GM18511 (cell line): ENCODE measurements around the gene PAK1.
"Not testable (repeated sequence)": the region's sequence is repeated elsewhere in the genome, so short reads cannot be mapped to it uniquely, and the experiment has no call there.

Source experiments
- ATAC-seq: cut with Tn5 transposase; IDR thresholded peaks from one replicate; pipeline ENCODE4 v1.9.1; 2021; ENCODE audit warnings: mild to moderate bottlenecking, moderate library complexity; ENCODE audit not compliant: unreplicated experiment

The PAK1 gene

DNA sequence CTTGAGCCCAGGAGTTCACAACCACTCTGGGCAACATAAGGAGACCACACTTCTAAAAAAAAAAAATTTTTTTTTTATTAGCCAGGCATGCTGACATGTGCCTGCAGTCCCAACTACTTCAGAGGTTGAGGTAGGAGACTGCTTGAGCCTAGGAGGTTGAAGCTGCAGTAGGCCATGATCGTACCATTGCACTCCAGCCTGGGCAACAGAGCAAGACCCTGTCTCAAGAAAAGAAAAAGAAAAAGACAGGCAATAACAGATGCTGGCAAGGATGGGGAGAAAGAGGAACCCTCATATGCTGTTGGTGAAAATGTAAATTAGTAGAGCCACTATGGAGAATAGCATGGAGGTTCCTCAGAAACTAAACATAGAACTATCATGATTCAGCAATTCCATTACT lies 64.8 kb downstream of the PAK1 start:
- no peak for ATAC-seq

DNA sequence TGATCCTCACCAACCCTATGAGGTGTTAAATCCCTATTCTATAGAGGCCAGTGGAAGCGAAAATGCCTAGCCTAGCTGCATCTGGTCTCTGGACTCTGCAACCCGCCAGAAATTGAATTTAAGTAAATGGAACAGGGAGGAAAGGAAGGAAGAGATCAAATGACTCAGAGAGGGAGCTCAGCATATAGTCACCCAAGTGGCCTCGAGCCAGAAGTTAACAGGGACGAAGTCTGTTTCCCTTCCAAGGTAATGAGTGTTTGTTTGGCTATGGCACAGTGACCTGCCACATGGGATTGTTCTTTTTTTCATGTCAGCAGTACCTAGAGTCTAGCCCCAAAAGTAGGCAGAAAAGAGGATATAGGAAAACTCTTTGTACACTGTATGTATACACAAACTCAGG lies 66.3 kb downstream of the PAK1 start:
- no peak for ATAC-seq

DNA sequence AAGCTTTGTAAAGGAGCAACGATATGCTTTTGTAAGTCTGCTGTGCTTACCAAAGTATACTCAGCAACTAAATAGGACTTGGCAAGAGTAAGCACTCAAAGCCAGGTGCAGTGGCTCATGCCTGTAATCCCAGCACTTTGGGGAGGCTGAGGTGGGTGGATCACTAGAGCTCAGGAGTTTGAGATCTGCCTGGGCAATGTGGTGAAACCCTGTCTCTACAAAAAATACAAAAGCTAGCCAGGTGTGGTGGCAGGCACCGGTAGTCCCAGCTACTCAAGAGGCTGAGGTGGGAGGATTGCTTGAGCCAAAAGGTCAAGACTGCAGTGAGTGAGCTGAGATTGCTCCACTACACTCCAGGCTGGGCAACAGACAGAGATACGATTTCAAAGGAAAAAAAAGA lies 67.5 kb downstream of the PAK1 start:
- no peak for ATAC-seq

DNA sequence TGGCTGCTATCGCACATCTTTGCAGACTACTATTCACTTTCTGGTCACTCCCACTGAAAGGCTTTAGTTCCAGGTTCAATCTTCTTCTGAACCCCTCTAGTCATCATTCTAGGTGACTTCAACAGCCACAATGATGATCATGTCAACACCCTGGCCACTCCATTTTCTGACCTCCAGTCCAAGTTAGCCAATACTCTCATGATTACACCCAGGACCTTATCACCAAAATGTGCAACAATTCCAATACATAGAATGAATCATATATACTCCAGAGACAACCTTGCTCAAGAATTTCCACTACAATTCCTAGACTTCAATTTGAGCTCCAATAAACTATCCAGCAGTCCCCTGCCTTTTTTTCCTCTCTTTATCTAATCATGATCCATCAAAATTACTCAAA lies 70.7 kb downstream of the PAK1 start:
- ATAC-seq = no peak

DNA sequence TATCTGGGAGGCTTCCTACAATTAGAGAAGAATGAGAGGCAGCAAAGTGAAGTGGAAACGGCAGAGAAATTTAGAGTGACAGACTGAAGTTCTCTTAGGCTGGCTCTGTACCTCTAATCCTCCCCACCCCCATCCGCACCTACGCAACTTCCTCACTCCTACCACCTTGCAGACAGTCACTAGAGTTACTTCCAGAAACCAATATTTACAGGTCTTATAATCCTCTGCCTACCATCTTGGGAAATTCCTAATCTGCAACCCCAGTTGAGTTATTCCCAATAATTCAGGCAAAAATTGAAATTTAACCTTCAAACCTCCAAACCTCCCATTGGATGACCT lies 71.7 kb downstream of the PAK1 start:
- no peak for ATAC-seq

DNA sequence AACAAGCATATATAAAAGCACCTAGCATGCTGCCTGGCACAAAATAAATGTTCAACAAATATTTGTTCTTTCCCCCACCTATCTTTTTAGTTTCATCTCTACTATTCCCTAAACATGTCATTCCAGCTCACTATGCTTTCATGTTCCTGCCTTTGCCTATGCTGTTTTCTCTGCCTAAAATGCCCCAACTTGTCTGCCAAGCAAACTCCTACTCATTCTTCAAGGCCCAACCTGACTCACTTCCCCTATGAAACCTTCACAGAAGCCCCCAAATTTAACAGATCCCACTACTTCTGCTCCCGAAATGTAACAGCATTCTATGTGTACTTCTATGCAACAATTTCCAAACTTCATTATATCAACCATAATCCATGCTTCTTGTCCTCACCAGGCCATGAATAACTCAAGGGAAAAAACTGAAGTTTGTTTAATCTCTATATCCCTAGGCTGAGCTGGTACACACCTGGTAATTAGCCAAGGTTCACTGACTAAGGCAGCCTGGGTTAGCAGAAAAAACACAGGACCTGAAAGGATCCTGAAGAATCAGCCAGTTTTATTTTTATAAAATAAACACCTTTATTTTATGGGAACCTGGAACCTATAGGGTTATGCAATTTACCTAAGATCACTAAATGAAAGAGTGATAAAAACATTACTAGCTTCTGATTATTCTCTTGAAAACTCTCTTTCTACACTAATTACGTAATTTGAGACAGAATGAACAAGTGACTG lies 72.2 kb downstream of the PAK1 start:
- ATAC-seq = no peak

DNA sequence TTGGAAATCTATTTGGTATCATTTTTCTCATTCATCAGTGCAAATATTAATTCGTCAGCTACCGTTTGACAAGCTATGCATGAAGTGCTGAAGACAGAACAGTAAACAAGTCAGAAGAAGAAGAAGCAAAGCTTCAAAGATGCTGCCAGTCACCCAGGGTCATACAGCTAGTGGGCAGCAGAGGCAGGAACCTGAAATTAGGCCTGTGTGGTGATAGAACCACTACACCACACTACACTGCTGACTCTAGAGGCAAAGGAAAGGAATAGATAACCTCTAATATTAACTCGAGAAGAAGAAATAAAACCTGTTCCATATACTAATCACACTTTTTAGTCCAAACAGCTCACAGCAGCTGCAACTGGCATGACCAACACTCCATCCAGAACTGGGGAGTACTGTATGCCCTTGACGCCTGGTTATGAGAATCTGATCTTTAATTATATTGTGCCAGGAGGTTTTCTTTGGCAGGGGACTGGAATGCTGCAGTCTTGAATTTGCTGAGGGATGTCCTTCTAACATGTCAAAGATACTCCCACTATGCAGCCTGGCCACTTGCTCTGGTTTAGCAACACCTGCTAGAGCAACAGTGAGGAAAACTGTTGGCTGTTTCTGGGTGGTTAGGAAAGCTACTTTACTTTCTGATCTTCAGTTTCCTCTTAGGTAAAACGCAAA lies 73.0 kb downstream of the PAK1 start:
- no peak for ATAC-seq

DNA sequence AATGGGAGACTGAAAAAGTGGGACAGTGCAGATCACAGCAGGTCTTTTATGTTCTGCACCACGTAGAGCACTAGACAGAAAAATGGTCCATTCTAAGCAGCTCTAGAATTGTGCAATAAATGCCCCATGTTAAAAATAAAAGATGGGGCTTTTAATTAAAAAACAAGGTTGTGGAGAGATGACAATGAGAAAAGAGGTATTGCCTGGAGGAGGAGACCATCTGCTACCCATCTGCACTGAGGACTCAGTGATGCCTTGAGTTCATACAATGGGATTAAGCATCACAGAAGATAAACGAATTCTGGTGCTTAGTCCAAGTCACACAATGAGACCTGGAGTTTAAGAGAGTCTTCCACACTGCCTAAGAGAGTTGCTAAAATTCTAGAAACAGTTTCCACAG lies 73.6 kb downstream of the PAK1 start:
- no peak for ATAC-seq

DNA sequence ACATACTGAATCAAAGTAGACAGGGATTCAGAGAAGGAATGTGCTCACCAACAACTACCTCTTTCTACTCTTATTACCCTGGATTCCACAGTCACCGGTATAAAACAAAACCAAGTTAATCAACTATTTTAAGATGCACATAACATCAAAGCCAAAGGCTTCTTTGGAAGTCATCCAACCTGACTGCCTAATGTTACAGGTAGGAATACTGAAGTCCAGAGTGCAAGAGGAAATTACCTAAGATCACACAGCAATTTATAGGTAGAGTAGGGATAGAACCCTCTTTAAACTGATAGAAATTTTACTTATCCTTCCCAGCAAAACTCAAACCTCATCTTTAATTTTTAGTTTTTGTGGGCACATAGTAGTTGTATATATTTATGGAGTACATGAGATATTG lies 76.3 kb downstream of the PAK1 start:
- ATAC-seq = no peak

DNA sequence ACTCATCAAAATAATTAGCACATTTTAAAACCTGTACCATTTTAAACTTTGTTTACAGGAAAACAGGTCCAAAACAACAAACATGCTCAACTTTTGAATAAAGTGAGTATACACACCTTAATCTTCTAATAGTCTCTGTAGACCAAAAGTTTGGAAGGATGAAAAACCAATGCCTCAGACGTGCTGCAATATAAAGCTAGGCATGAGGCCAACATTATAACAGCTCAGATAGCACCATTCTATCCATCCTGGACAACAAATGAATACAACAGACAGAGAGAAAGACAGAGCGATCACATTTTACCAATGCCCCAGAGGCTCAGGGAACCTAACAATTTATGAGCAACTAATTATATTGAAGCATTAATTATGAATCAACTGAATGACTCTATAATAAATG lies 77.0 kb downstream of the PAK1 start:
- no peak for ATAC-seq

DNA sequence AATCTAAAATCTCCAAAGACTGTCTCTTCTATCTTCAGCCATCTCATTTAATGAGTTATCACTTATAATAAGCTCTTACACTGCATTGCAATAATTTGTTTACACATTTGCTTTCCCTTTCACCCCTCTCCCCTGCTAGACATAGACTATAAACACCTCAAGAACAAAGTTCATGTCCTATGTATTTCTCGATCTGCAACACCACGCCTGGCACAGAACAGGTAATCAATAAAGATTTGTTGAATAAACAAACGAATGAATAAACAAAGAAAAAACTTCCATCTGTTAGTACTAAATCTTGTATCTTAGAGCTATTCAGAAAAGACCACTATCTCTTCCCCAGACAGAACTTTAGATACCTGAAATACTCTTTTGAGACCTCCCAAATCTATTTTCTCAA lies 77.6 kb downstream of the PAK1 start:
- no peak for ATAC-seq

DNA sequence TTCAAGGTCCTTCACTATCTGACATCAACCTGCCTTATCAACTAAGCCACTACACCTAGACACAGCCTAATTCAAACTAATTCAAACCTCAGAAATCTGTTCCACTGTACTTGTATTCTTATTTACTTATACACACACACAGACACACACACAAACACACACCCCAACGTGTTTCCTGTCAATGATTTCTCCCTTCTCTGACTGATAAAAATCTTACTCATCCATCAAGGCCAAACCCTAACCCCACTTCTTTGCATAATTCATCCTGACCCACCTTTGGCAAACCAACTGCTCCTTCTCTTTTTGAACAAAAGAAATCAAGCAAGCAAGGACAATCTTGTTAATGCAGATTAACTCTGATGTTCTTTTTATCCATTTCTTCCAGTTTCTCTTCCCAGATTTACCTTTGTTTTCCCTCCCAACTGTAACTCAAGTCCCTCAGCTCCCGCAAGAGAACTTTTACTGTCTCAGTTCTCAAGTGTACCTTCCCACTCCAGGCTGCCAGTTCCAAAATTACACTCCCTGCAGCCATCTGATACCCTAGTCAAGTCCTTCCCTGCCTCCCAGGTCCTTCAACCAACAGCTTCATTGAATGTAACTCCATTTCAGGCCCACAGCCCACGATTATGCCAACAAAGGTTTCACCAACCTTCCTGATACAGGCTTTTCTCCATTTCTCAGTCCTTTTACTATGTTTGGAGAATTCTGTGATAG lies 78.3 kb downstream of the PAK1 start:
- ATAC-seq = no peak

DNA sequence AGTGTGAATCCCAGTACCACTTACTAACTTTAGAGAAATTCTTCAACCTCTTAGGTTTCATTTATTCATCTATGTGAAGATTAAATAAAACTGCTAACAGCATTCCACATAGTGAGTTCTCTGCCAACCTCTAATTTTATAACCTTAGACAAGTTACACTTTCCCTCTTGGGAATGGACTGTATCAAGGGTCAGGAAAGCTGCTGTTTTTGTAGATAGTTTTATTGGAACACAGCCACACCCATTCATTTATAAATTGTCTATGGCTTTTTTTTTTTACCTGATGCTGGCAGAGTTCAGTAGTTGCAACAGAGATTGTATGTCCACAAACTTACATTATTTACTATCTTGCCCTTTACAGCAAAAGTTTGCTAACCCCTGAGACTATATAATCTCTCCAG lies 81.1 kb downstream of the PAK1 start:
- ATAC-seq = no peak

DNA sequence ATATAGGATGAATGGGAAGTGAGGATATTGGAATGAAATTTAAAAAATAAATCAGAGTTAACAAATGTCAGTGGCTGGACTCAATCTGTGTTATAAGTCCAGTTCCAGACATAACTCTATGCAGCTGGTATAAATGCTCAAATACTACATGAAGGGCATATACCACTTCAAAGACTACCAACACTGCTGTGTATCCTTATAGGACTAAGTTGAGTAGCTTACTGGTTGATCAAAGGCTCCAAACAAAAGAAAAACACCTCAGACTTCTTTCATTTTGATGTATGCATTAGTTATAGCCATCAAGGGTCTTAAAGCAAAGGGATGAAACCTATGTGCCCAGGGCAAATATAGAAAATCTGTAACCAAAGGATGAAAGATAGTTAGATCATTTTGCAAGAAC lies 86.2 kb downstream of the PAK1 start:
- ATAC-seq = no peak

DNA sequence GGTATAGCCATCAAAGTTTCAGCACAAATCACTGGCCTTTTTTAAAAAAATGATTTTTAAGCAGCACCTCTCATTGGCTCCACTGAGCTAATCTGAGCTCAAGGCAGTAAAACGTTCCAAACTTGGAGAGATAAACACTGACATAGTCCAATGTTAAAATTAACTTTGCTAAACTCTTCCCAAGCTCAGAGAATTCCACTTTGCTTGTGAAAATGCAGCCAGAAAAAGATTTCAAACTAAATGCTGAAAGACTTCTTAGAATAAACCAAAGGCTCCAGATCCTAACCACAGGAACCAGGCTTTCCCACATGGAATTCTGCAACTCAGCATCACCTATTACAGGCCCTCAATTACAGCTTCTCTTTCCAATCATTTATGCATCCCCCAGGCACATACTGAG lies 87.7 kb downstream of the PAK1 start:
- ATAC-seq = no peak

DNA sequence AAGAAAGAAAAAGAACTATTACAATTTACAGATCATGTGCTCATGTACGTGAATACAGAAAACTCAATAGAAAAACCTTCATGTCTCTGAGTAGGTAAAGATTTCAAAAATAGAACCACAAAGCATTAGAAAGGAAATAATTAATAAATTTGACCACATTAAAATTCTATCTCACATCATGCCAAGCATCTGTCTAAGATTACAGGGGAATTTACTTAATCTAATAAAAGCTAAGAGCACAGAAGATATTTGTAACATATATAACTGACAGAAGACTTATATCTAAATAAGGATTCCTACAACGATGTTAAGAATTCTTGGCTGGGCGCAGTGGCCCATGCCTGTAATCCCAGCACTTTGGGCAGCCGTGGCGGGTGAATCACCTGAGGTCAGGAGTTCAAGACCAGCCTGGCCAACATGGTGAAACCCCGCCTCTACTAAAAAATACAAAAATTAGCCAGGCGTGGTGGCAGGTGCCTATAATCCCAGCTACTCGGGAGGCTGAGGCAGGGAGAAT lies 88.6 kb downstream of the PAK1 start:
- not testable (repeated sequence) for ATAC-seq

DNA sequence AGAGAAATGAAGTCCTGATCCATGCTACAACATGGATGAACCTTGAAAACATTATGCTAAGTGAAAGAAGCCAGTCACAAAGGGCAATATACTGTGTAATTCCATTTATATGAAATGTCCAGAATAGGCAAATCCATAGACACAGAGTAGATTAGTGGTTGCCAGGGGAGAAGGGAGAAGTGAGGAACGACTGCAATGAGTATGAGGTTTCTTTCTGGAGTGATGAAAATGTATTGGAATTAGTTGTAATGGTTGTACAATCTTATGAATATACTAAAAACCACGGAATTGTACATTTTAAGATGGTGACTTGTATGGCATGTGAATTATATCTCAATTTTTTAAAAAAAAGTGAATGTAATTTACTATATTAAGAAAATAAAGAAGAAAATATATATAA lies 89.3 kb downstream of the PAK1 start:
- no peak for ATAC-seq

DNA sequence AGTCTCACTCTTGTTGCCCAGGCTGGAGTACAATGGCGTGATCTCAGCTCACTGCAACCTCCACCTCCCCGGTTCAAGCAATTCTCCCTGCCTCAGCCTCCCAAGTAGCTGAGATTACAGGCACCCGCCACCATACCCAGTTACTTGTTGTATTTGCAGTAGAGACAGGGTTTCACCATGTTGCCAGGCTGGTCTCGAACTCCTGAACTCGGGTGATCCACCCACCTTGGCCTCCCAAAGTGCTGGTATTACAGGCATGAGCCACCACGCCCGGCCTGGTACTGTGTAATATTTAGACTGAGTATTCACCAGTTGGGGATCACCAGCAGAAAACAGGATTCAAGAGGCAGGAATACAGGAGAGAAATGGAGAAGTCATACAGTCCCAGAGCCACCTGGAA lies 90.5 kb downstream of the PAK1 start:
- ATAC-seq = not testable (repeated sequence)

DNA sequence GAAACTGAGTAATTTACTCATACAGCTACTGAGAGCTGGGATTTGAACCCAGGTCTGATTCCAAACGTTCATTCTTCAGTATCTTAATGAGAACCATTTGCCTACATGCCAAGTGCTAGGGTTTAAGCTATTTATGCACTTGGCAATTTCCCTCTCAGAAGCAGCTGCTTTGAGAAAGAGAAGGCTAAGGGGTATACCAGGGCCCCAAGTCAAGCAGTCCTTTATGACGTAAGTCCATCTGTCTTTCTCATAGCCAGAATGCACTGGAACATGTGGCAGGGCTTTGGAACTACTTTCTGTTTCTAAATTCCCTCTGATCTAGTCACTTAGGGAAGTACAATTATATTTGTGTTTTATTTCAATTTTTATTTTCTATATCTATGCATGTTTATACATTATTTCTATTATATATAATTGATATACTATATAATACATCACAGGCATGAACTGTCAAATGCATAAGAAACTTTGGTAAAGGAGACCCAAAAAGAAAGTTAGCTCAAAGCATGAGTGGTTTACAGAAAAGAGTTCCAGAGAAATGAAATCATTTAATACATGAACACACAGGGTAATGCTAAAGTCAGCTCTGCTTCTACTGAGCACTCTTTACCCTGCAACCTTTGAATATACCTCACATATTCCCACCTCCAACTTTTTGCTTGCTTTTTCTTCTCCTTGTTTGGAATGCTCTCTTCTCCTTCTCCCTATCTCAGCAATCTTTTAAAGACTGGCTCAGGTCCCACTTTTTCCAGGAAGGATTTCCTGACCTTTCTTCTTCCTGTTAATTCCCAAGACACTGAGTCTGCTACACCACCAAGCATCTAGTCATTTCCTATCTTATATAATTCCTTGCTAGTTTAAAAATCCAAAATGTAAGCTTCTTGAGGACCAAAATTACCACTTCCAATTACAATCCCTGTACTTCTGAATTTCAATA lies 91.9 kb downstream of the PAK1 start:
- no peak for ATAC-seq

DNA sequence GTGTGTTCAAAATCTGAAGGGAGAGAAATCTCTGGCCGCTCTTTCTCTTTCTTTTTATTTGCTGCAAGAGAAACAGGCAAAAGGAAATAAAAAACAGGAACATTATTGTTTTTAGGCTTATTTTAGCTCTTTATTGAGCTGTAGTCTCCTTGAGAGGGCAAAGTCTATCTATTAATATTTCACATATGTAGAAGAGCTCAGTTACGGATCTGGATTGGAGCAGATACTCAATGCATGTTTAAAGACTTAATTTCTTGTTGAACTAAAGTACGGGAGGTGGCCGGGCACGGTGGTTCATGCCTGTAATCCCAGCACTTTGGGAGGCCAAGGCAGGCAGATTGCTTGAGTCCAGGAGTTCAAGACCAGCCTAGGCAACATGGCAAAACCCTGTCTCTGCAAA lies 94.0 kb downstream of the PAK1 start:
- no peak for ATAC-seq

DNA sequence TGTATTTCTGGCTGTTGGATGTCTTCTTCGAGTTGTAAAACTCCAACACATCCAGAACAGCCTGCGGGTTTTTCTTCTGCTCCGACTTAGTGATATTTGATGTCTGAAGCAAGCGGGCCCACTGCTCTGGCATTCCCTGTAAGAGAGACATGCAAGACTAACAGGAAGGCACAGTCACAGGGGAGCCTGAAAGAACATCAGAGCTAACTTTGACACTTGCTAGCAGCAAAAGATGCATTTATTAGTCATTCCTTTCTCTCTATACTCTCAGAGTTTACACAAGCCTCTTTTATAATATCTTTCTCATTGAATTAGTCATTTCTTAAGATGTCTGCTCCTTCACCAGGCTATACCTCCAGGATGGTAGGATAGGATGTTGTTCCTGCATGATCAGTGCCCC lies 94.6 kb downstream of the PAK1 start:
- ATAC-seq = no peak
